HCT116 (cell line): Measurements from ENCODE around the gene SEMA4A.

Experiments used
- POLR2A ChIP-seq: IDR thresholded peaks from 2 replicates; pipeline ENCODE4 v1.7.0; 2011; ENCODE audit warnings: borderline replicate concordance; ENCODE audit not compliant: insufficient read depth, insufficient read length; ENCODE audit errors: extremely low read depth
- POLR2AphosphoS5 ChIP-seq: IDR thresholded peaks from 2 replicates; pipeline ENCODE4 v1.6.1; 2011; ENCODE audit warnings: mild to moderate bottlenecking, low read depth, low read length, moderate library complexity
- SP1 ChIP-seq: IDR thresholded peaks from 2 replicates; pipeline ENCODE4 v1.6.1; 2012; ENCODE audit warnings: low read depth
- TCF7L2 ChIP-seq: IDR thresholded peaks from 2 replicates; pipeline ENCODE4 v1.7.0; 2011; ENCODE audit warnings: borderline replicate concordance, inconsistent platforms; ENCODE audit not compliant: insufficient read depth, insufficient read length; ENCODE audit errors: extremely low read depth
- TF ChIP-seq, protein P1 (sequence below): IDR thresholded peaks from 2 replicates; pipeline ENCODE4 v1.6.1; 2012
- TF ChIP-seq, protein P2 (sequence below), 3 experiments: fragments of 200-600 bp in 1 of 3; sonication (generic) in 1 of 3; IDR thresholded peaks in 2 of 3; conservative IDR thresholded peaks in 1 of 3; 2 replicates each; pipeline ENCODE4 v1.5.1; 2012 to 2017; ENCODE audit warnings: low read depth in 2 of 3, low read length in 2 of 3, antibody characterized with exemption in 1 of 3, borderline replicate concordance in 1 of 3, control low read depth in 1 of 3, mild to moderate bottlenecking in 1 of 3, mixed read lengths in 1 of 3, mixed run types in 1 of 3, moderate library complexity in 1 of 3; ENCODE audit not compliant: insufficient read depth in 1 of 3

DNA sequence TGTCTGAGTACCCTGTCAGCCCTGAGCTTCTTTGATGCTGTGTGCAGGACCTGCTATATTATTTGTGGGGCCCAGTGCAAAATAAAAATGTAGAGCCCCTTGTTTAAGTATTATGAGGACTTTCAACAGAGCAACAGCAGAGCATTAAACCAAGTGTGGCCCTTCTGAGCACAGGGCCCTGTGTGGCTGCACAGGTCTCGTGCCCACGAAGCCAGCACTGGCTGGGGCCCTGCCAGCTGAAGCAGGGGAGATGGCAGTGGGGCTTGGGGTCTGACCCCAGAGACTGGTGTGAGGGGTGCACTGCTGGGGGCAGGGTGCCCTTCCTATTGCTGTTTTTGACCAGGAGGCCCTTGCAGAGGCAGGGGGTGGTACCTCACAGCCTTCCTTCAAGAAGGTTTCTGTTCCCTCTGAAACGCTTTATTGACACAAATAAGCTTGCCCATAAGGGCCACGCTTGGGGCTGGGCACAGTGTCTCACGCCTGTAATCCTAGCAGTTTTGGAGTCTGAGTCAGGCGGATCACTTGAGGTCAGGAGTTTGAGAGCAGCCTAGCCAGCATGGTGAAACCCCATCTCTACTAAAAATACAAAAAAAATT lies 2.2 kb upstream of the SEMA4A start:
- TF ChIP-seq, protein P1, sequence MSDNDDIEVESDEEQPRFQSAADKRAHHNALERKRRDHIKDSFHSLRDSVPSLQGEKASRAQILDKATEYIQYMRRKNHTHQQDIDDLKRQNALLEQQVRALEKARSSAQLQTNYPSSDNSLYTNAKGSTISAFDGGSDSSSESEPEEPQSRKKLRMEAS = no peak
- TF ChIP-seq, protein P2, sequence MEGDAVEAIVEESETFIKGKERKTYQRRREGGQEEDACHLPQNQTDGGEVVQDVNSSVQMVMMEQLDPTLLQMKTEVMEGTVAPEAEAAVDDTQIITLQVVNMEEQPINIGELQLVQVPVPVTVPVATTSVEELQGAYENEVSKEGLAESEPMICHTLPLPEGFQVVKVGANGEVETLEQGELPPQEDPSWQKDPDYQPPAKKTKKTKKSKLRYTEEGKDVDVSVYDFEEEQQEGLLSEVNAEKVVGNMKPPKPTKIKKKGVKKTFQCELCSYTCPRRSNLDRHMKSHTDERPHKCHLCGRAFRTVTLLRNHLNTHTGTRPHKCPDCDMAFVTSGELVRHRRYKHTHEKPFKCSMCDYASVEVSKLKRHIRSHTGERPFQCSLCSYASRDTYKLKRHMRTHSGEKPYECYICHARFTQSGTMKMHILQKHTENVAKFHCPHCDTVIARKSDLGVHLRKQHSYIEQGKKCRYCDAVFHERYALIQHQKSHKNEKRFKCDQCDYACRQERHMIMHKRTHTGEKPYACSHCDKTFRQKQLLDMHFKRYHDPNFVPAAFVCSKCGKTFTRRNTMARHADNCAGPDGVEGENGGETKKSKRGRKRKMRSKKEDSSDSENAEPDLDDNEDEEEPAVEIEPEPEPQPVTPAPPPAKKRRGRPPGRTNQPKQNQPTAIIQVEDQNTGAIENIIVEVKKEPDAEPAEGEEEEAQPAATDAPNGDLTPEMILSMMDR (IDR thresholded peaks at IDR 0.05 in 2 of 3, conservative IDR thresholded peaks at IDR 0.05 in 1 of 3; ENCODE audit: borderline replicate concordance in 1 of 3, insufficient read depth in 1 of 3, low read depth in 2 of 3, low read length in 2 of 3) = no peak
- TF ChIP-seq POLR2AphosphoS5 (no peak), POLR2A (no peak), SP1 (no peak), TCF7L2 (no peak)
